CD4-positive, alpha-beta T cell (primary cell): ENCODE data around the gene TMA16. TPM values are rescaled to one million over a fixed set of nuclear protein-coding genes. Genes with fewer than 3 reads are reported as not detected.

ENCODE experiments used
- ATAC-seq: fragments of 200-7000 bp; cut with Tn5 transposase; one replicate; pipeline ENCODE4 v1.10.0; 2022; ENCODE audit warnings: mild to moderate bottlenecking; ENCODE audit not compliant: poor library complexity
- CTCF ChIA-PET: fragments of 350-600 bp; sonication (Branson Sonifier 250); formaldehyde crosslinking; loops from one replicate; lab custom pipeline; 2021; ENCODE audit warnings: antibody characterized with exemption, inconsistent platforms; lab: Charles Lee
- POLR2A ChIA-PET: fragments of 350-600 bp; sonication (Branson Sonifier 250); formaldehyde crosslinking; loops from one replicate; lab custom pipeline; 2021; ENCODE audit warnings: antibody characterized with exemption, inconsistent platforms; lab: Charles Lee
- DNase-seq, 14 experiments: peaks; one replicate each; pipeline ENCODE4 v3.0.0-alpha.2; 2013 to 2020; ENCODE audit warnings: mixed read lengths in 2 of 14
- H3K27ac ChIP-seq, 2 donors: one replicate each; pipeline versions ENCODE4 v1.5.1 to v1.7.0; 2013; ENCODE audit warnings: low read length in 2 of 2, low read depth in 1 of 2, mild to moderate bottlenecking in 1 of 2
- H3K27me3 ChIP-seq, 2 experiments: 1 replicate in 1 of 2; 2 replicates in 1 of 2; pipeline versions ENCODE4 v1.6.1 to v1.7.0; 2013; ENCODE audit warnings: low read length in 2 of 2, control low read depth in 1 of 2, mild to moderate bottlenecking in 1 of 2, moderate library complexity in 1 of 2; ENCODE audit not compliant: insufficient read depth in 2 of 2, control insufficient read depth in 1 of 2
- H3K36me3 ChIP-seq: one replicate; pipeline ENCODE4 v1.6.1; 2013; ENCODE audit warnings: low read length, control low read depth; ENCODE audit not compliant: insufficient read depth
- H3K4me1 ChIP-seq: one replicate; pipeline ENCODE4 v1.6.1; 2013; ENCODE audit warnings: low read length, control low read depth; ENCODE audit not compliant: insufficient read depth
- H3K4me3 ChIP-seq: one replicate; pipeline ENCODE4 v1.5.1; 2013; ENCODE audit warnings: mild to moderate bottlenecking, low read length, moderate library complexity
- H3K9me3 ChIP-seq, 2 experiments: 1 replicate in 1 of 2; 2 replicates in 1 of 2; pipeline versions ENCODE4 v1.6.1 to v1.7.0; 2013; ENCODE audit warnings: low read length in 2 of 2, mild to moderate bottlenecking in 2 of 2, control low read depth in 1 of 2, moderate library complexity in 1 of 2; ENCODE audit not compliant: control insufficient read depth in 1 of 2, insufficient read depth in 1 of 2
- H3K27ac Mint-ChIP-seq: one replicate; pipeline ENCODE4 v1.8.0; 2020; ENCODE audit warnings: mixed read lengths
- H3K27me3 Mint-ChIP-seq: one replicate; pipeline ENCODE4 v1.8.0; 2021; ENCODE audit warnings: mixed read lengths
- H3K36me3 Mint-ChIP-seq: one replicate; pipeline ENCODE4 v1.8.0; 2021; ENCODE audit warnings: low read depth, mixed read lengths
- H3K4me1 Mint-ChIP-seq: one replicate; pipeline ENCODE4 v1.8.0; 2021; ENCODE audit warnings: low read depth, mixed read lengths
- H3K4me3 Mint-ChIP-seq: one replicate; pipeline ENCODE4 v1.8.0; 2020; ENCODE audit warnings: mild to moderate bottlenecking, mixed read lengths
- H3K9me3 Mint-ChIP-seq: one replicate; pipeline ENCODE4 v1.8.0; 2020; ENCODE audit warnings: mixed read lengths
- intact Hi-C, 2 experiments: fragments of 100-400 bp; cut with DNase I in 1 of 2; cut with micrococcal nuclease in 1 of 2; formaldehyde crosslinking; loops; one replicate each; pipeline versions ENCODE4 v1.15.1 to v1.9.0; 2023 to 2025; cut with DNase I, micrococcal nuclease
- total RNA-seq, 174 experiments: library from RNA in 2 of 174; stranded (reverse) in 2 of 174; gene quantifications; one replicate each; pipeline ENCODE4 v1.2.3 and lab custom pipeline; 2021 to 2026
- TF ChIP-seq, protein P1 (sequence below): fragments of 200-600 bp; IDR thresholded peaks from one replicate; pipeline ENCODE4 v1.8.0; 2022; ENCODE audit warnings: antibody characterized with exemption, mild to moderate bottlenecking

The TMA16 gene
- total RNA-seq, 2 experiments from 2014 or later, result 6.2 to 6.3 TPM

DNA sequence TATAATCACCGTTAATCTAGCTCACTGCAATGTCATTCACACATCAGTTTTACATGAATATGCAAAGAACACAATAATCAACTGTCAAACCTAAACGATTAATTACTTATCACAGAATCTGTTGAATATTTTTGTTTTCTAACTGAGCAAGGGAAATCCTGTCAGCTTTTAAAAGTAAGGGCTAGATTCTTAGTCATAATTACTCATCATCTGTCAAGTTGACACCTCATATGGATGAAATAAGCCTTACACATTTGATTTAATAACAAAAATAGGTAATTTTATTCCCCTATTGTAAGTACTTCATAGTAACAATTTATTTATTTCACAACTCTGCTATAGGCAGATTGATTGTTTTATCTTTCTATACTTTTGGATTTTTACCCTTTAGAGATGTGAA lies 32.7 kb downstream of the TMA16 start:
- H3K4me3 ChIP-seq, result no peak overlapping the region
- no peaks in the 10 kb centered on the region for H3K9me3 ChIP-seq
- Mint-ChIP-seq H3K27me3 (no peaks in the 10 kb centered on the region), H3K27ac (no peak overlapping the region), H3K36me3 (peaks cover 66% of the 10 kb centered on the region), H3K9me3 (no peaks in the 10 kb centered on the region), H3K4me1 (no peaks in the 10 kb centered on the region), H3K4me3 (no peak overlapping the region)
- TF ChIP-seq, protein P1, sequence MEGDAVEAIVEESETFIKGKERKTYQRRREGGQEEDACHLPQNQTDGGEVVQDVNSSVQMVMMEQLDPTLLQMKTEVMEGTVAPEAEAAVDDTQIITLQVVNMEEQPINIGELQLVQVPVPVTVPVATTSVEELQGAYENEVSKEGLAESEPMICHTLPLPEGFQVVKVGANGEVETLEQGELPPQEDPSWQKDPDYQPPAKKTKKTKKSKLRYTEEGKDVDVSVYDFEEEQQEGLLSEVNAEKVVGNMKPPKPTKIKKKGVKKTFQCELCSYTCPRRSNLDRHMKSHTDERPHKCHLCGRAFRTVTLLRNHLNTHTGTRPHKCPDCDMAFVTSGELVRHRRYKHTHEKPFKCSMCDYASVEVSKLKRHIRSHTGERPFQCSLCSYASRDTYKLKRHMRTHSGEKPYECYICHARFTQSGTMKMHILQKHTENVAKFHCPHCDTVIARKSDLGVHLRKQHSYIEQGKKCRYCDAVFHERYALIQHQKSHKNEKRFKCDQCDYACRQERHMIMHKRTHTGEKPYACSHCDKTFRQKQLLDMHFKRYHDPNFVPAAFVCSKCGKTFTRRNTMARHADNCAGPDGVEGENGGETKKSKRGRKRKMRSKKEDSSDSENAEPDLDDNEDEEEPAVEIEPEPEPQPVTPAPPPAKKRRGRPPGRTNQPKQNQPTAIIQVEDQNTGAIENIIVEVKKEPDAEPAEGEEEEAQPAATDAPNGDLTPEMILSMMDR, result no peak
- H3K4me1 ChIP-seq, result no peaks in the 10 kb centered on the region
- ATAC-seq (no peak), DNase-seq (no peak)
- ChIA-PET CTCF (interaction anchor here (0.9 to 1.9 kb wide), 2 partner anchors 11 to 21 kb away, joined by 3 to 4 read pairs; no protein-coding TSS in a partner anchor), POLR2A (no interaction called here)
- H3K27ac ChIP-seq, result no peak overlapping the region
- H3K36me3 ChIP-seq, result peaks cover 21% of the 10 kb centered on the region
- intact Hi-C loops, result no loop called here
- H3K27me3 ChIP-seq, result no peaks in the 10 kb centered on the region

DNA sequence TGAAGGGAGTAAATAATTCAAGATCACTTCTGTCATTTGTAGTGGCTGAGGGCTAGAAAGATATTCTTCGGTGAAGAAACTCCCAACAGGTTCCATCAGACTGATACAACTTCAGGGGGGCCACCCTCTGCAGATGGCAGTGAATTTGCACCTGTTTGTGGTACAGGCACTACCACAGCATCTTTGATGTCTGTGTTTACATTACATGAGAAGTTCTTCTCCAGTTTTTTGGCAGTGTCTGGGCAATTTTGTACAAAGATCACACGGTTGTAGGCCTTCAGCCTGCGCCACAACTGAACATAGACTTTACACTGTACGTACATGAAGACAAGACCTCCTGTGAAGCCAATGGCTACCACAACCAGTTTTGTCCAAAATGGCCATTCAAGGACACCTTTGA lies 34.2 kb downstream of the TMA16 start:
- no peak overlapping the region for H3K4me3 Mint-ChIP-seq
- H3K27ac Mint-ChIP-seq, result no peak overlapping the region
- DNase-seq, result no peak
- peaks cover 21% of the 10 kb centered on the region for H3K36me3 ChIP-seq
- TF ChIP-seq, protein P1, result no peak
- no peaks in the 10 kb centered on the region for H3K4me1 Mint-ChIP-seq
- intact Hi-C loops, result no loop called here
- H3K27me3 Mint-ChIP-seq, result no peaks in the 10 kb centered on the region
- H3K4me1 ChIP-seq, result no peaks in the 10 kb centered on the region
- CTCF ChIA-PET, result interaction anchor here (1.9 kb wide), 1 partner anchor 20 kb away, joined by 4 read pairs; no protein-coding TSS in a partner anchor
- no peak overlapping the region for H3K4me3 ChIP-seq
- ATAC-seq, result no peak
- no peak overlapping the region for H3K27ac ChIP-seq
- POLR2A ChIA-PET, result no interaction called here
- no peaks in the 10 kb centered on the region for H3K9me3 ChIP-seq
- H3K9me3 Mint-ChIP-seq, result no peaks in the 10 kb centered on the region
- no peaks in the 10 kb centered on the region for H3K27me3 ChIP-seq
- H3K36me3 Mint-ChIP-seq, result peaks cover 54% of the 10 kb centered on the region

DNA sequence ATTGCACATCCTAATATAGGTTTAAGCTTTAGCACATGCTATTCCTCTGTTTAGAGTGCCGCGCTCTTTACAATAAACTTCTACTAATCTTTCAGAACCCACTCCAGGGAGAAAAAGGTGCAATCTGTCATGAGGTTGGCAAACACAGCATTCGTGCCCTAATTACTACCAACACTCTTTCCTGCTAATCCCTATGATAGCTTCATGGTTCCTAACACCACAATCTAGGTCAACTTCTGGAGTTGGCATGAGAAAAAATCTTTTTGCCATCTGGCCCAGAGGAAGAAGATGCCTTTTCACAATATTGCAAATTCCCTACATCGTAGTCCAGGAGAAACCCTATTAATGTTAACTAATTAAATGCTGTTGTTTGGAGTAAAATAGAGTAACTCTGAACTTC lies 39.6 kb downstream of the TMA16 start:
- H3K9me3 Mint-ChIP-seq, result no peaks in the 10 kb centered on the region
- H3K4me1 ChIP-seq, result no peaks in the 10 kb centered on the region
- ChIA-PET POLR2A (no interaction called here), CTCF (no interaction called here)
- H3K36me3 ChIP-seq, result peaks cover 4% of the 10 kb centered on the region
- no peak overlapping the region for H3K4me3 Mint-ChIP-seq
- ATAC-seq (no peak), DNase-seq (no peak)
- H3K4me1 Mint-ChIP-seq, result no peaks in the 10 kb centered on the region
- TF ChIP-seq, protein P1, result no peak
- H3K27me3 Mint-ChIP-seq, result no peaks in the 10 kb centered on the region
- intact Hi-C loops, result no loop called here
- H3K27me3 ChIP-seq, result no peaks in the 10 kb centered on the region
- H3K9me3 ChIP-seq, result no peaks in the 10 kb centered on the region
- H3K27ac ChIP-seq, result no peak overlapping the region
- peaks cover 23% of the 10 kb centered on the region for H3K36me3 Mint-ChIP-seq
- H3K27ac Mint-ChIP-seq, result no peak overlapping the region
- H3K4me3 ChIP-seq, result no peak overlapping the region
